ENCODE results near the gene RWDD3. TPM values are rescaled to one million over a fixed set of nuclear protein-coding genes. Genes with fewer than 3 reads are reported as not detected.

The RWDD3 gene
- total and polyA plus RNA-seq, 2 of the 13 experiments (the other 11 are each of a cell fraction or from before 2014, with no cell fraction given): 18.3 to 21.2 TPM

DNA sequence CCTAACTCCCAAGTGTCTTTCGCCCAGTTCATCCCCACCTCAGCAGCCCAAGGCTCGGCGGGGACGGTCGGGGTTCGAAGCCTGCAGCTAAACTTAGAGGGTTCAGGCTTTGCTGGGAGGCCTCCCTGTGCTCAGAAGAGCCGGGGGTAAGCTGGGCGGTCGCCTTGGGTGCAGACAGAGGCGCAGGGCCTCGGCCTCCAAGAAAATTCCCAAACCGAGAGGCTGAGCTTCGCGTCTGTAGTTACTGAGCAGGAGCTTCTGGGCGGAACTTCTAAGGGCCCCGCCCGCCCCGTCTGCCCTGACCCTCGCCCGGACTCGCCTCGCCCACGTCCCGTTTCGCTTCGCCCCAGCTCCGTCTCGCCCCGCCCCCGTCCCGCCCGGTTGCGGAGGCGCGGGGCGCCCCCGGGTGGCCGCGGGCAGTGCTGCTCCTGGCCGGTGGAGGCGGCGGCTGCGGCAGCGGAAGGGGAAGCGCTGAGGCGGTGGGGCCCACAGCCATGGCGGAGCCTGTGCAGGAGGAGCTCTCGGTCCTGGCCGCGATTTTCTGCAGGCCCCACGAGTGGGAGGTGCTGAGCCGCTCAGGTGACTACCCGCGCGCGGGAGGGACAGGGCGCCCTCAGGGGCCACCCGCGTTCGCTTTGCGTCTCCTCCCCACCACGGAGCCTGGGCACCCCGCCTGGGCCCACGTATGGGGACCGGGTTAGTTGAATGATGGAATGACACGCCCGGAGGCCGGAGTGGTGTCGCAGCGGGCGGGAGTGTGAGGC lies at the start of gene RWDD3 (continued):
- TF ChIP-seq, protein P1, sequence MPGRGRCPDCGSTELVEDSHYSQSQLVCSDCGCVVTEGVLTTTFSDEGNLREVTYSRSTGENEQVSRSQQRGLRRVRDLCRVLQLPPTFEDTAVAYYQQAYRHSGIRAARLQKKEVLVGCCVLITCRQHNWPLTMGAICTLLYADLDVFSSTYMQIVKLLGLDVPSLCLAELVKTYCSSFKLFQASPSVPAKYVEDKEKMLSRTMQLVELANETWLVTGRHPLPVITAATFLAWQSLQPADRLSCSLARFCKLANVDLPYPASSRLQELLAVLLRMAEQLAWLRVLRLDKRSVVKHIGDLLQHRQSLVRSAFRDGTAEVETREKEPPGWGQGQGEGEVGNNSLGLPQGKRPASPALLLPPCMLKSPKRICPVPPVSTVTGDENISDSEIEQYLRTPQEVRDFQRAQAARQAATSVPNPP (CRISPR knock-in tag; IDR thresholded peaks at IDR 0.05): 0 out of 2 replicates have a peak, but pooled peaks have one; percentile 28
- 0 out of 2 replicates have a peak, but pooled peaks have one; percentile 42 for TF ChIP-seq RXRA (CRISPR knock-in tag; IDR thresholded peaks at IDR 0.05)
- TF ChIP-seq, protein P2, sequence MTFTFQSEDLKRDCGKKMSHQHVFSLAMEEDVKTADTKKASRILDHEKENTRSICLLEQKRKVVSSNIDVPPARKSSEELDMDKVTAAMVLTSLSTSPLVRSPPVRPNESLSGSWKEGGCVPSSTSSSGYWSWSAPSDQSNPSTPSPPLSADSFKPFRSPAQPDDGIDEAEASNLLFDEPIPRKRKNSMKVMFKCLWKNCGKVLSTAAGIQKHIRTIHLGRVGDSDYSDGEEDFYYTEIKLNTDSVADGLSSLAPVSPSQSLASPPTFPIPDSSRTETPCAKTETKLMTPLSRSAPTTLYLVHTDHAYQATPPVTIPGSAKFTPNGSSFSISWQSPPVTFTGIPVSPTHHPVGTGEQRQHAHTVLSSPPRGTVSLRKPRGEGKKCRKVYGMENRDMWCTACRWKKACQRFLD (CRISPR knock-in tag; IDR thresholded peaks at IDR 0.05; ENCODE audit: borderline replicate concordance): peak; percentile 68; the same call in 1 of the 2 replicates
- no peak for TF ChIP-seq ZNF75D (CRISPR knock-in tag; IDR thresholded peaks at IDR 0.05; ENCODE audit: borderline replicate concordance)
- TF ChIP-seq, protein P3, sequence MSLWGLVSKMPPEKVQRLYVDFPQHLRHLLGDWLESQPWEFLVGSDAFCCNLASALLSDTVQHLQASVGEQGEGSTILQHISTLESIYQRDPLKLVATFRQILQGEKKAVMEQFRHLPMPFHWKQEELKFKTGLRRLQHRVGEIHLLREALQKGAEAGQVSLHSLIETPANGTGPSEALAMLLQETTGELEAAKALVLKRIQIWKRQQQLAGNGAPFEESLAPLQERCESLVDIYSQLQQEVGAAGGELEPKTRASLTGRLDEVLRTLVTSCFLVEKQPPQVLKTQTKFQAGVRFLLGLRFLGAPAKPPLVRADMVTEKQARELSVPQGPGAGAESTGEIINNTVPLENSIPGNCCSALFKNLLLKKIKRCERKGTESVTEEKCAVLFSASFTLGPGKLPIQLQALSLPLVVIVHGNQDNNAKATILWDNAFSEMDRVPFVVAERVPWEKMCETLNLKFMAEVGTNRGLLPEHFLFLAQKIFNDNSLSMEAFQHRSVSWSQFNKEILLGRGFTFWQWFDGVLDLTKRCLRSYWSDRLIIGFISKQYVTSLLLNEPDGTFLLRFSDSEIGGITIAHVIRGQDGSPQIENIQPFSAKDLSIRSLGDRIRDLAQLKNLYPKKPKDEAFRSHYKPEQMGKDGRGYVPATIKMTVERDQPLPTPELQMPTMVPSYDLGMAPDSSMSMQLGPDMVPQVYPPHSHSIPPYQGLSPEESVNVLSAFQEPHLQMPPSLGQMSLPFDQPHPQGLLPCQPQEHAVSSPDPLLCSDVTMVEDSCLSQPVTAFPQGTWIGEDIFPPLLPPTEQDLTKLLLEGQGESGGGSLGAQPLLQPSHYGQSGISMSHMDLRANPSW (CRISPR knock-in tag; IDR thresholded peaks at IDR 0.05; ENCODE audit: borderline replicate concordance): no peak; the same call in 1 of the 2 replicates
- peak; percentile 55; the same call in 1 of the 2 replicates for TF ChIP-seq ZNF543 (CRISPR knock-in tag; IDR thresholded peaks at IDR 0.05)
- TF ChIP-seq CBX5 (CRISPR knock-in tag; IDR thresholded peaks at IDR 0.05; ENCODE audit: borderline replicate concordance): no peak; the same call in 1 of the 2 replicates
- no peak for TF ChIP-seq ZBTB7A (CRISPR knock-in tag; IDR thresholded peaks at IDR 0.05)
- TF ChIP-seq, protein P4, sequence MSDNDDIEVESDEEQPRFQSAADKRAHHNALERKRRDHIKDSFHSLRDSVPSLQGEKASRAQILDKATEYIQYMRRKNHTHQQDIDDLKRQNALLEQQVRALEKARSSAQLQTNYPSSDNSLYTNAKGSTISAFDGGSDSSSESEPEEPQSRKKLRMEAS (IDR thresholded peaks at IDR 0.05): peak; percentile 76
- no peak for TF ChIP-seq HMGA1 (CRISPR knock-in tag; conservative IDR thresholded peaks at IDR 0.05)
- TF ChIP-seq ELF1 (CRISPR knock-in tag; IDR thresholded peaks at IDR 0.05): peak; percentile 44; the same call in 1 of the 2 replicates
- TF ChIP-seq, protein P5, sequence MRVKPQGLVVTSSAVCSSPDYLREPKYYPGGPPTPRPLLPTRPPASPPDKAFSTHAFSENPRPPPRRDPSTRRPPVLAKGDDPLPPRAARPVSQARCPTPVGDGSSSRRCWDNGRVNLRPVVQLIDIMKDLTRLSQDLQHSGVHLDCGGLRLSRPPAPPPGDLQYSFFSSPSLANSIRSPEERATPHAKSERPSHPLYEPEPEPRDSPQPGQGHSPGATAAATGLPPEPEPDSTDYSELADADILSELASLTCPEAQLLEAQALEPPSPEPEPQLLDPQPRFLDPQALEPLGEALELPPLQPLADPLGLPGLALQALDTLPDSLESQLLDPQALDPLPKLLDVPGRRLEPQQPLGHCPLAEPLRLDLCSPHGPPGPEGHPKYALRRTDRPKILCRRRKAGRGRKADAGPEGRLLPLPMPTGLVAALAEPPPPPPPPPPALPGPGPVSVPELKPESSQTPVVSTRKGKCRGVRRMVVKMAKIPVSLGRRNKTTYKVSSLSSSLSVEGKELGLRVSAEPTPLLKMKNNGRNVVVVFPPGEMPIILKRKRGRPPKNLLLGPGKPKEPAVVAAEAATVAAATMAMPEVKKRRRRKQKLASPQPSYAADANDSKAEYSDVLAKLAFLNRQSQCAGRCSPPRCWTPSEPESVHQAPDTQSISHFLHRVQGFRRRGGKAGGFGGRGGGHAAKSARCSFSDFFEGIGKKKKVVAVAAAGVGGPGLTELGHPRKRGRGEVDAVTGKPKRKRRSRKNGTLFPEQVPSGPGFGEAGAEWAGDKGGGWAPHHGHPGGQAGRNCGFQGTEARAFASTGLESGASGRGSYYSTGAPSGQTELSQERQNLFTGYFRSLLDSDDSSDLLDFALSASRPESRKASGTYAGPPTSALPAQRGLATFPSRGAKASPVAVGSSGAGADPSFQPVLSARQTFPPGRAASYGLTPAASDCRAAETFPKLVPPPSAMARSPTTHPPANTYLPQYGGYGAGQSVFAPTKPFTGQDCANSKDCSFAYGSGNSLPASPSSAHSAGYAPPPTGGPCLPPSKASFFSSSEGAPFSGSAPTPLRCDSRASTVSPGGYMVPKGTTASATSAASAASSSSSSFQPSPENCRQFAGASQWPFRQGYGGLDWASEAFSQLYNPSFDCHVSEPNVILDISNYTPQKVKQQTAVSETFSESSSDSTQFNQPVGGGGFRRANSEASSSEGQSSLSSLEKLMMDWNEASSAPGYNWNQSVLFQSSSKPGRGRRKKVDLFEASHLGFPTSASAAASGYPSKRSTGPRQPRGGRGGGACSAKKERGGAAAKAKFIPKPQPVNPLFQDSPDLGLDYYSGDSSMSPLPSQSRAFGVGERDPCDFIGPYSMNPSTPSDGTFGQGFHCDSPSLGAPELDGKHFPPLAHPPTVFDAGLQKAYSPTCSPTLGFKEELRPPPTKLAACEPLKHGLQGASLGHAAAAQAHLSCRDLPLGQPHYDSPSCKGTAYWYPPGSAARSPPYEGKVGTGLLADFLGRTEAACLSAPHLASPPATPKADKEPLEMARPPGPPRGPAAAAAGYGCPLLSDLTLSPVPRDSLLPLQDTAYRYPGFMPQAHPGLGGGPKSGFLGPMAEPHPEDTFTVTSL (CRISPR knock-in tag; IDR thresholded peaks at IDR 0.05; ENCODE audit: borderline replicate concordance): no peak; the same call in 1 of the 2 replicates
- TF ChIP-seq, protein P6, sequence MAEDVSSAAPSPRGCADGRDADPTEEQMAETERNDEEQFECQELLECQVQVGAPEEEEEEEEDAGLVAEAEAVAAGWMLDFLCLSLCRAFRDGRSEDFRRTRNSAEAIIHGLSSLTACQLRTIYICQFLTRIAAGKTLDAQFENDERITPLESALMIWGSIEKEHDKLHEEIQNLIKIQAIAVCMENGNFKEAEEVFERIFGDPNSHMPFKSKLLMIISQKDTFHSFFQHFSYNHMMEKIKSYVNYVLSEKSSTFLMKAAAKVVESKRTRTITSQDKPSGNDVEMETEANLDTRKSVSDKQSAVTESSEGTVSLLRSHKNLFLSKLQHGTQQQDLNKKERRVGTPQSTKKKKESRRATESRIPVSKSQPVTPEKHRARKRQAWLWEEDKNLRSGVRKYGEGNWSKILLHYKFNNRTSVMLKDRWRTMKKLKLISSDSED (CRISPR knock-in tag; IDR thresholded peaks at IDR 0.05): no peak

All from HepG2 (cell line).